ENCODE results near the gene SYN1. TPM values are rescaled to one million over a fixed set of nuclear protein-coding genes. Genes with fewer than 3 reads are reported as not detected.

Gene SYN1
- total RNA-seq, 1 donor from 2014 or later: 3.7 TPM

GRCh38 chrX:47597222-47597621, 22.4 kb downstream of the SYN1 start:
- Mint-ChIP-seq H3K36me3 (ENCODE audit: low read depth) (peaks cover 9% of the 10 kb centered on the region), H3K27me3 (ENCODE audit: low read depth) (no peaks in the 10 kb centered on the region), H3K27ac (ENCODE audit: unreplicated experiment) (no peak overlapping the region), H3K4me3 (ENCODE audit: unreplicated experiment) (no peak overlapping the region), H3K4me1 (ENCODE audit: low read depth) (peaks cover 16% of the 10 kb centered on the region), H3K9me3 (ENCODE audit: low read depth) (peaks cover 32% of the 10 kb centered on the region)
- no peak for DNase-seq (ENCODE audit: low spot score)
- TF ChIP-seq, protein P1, sequence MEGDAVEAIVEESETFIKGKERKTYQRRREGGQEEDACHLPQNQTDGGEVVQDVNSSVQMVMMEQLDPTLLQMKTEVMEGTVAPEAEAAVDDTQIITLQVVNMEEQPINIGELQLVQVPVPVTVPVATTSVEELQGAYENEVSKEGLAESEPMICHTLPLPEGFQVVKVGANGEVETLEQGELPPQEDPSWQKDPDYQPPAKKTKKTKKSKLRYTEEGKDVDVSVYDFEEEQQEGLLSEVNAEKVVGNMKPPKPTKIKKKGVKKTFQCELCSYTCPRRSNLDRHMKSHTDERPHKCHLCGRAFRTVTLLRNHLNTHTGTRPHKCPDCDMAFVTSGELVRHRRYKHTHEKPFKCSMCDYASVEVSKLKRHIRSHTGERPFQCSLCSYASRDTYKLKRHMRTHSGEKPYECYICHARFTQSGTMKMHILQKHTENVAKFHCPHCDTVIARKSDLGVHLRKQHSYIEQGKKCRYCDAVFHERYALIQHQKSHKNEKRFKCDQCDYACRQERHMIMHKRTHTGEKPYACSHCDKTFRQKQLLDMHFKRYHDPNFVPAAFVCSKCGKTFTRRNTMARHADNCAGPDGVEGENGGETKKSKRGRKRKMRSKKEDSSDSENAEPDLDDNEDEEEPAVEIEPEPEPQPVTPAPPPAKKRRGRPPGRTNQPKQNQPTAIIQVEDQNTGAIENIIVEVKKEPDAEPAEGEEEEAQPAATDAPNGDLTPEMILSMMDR (IDR thresholded peaks at IDR 0.05): no peak

DNA sequence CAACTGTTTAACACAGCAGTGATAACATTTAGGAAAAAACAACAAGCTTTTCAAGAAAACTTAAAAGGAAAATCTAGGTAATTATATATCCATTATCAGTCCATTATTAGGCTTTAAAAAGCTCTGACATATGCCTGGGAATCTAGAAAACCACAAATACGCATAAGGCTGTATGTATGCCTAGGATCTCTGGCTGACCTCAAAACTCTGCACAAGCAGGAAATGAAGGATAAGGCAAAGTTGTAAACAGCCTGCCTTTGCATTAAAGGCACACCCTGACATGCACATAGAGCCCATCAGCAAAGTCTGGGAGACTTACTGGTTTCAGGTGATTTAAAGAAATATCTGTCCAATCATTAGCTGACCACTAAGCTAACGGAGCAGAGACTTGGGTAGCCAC, 23.4 kb downstream of the SYN1 start:
- no peak overlapping the region for H3K4me3 Mint-ChIP-seq (ENCODE audit: unreplicated experiment)
- TF ChIP-seq, protein P1 (IDR thresholded peaks at IDR 0.05): no peak
- peaks cover 16% of the 10 kb centered on the region for H3K4me1 Mint-ChIP-seq (ENCODE audit: low read depth)
- H3K36me3 Mint-ChIP-seq (ENCODE audit: low read depth): peaks cover 9% of the 10 kb centered on the region
- H3K9me3 Mint-ChIP-seq (ENCODE audit: low read depth): peaks cover 32% of the 10 kb centered on the region
- H3K27me3 Mint-ChIP-seq (ENCODE audit: low read depth): no peaks in the 10 kb centered on the region
- H3K27ac Mint-ChIP-seq (ENCODE audit: unreplicated experiment): peak overlapping the region; percentile 84
- no peak for DNase-seq (ENCODE audit: low spot score)

DNA sequence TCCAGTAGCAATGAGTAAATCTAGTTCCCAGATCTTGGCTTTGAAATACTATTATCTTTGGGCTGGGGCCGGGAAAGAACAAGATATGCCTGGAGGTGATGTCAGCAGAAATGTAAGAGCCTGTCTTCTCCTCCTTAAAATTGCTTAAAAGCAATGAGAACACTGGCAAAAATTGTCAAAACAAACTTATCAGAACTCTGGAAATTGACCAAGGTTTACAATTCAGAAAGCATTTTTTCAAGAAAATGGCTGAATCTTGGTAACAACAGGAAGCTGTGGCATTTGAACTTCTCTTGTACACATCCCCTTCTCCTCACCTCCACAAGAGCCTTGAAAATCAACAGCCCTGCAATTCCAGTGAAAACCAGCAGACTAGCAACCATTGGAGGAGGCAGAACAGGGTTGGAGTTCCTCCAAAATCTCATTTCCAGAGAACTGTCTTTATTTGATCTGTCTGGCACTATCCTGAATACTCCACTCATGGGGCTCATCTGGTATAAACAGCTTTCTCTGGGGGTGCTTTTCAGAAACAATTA, 23.9 kb downstream of the SYN1 start:
- H3K36me3 Mint-ChIP-seq (ENCODE audit: low read depth): peaks cover 7% of the 10 kb centered on the region
- DNase-seq (ENCODE audit: low spot score): no peak
- H3K9me3 Mint-ChIP-seq (ENCODE audit: low read depth): peaks cover 27% of the 10 kb centered on the region
- TF ChIP-seq, protein P1 (IDR thresholded peaks at IDR 0.05): no peak
- no peaks in the 10 kb centered on the region for H3K27me3 Mint-ChIP-seq (ENCODE audit: low read depth)
- H3K4me3 Mint-ChIP-seq (ENCODE audit: unreplicated experiment): no peak overlapping the region
- peak overlapping the region; percentile 84 for H3K27ac Mint-ChIP-seq (ENCODE audit: unreplicated experiment)
- peaks cover 16% of the 10 kb centered on the region for H3K4me1 Mint-ChIP-seq (ENCODE audit: low read depth)

DNA sequence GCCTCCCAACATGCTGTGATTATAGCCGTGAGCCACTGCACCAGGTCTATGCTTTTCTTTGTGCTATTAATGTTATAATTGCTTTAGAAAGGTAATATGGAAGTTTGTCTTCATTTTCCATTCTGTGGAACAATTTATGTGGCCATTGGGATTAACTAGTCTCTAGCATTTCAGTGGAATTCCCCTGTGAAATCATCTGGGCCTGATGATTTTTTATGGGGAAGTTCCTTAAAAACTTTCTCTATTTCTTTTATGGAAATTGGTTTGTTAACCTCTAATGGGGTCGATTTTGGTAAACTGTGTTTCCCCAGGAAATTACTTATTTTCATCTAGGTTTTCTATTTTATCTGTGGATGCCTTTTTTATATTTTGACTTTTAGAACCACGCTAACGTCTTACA, 26.1 kb downstream of the SYN1 start:
- Mint-ChIP-seq H3K27me3 (ENCODE audit: low read depth) (no peaks in the 10 kb centered on the region), H3K4me3 (ENCODE audit: unreplicated experiment) (no peak overlapping the region), H3K27ac (ENCODE audit: unreplicated experiment) (no peak overlapping the region), H3K4me1 (ENCODE audit: low read depth) (peaks cover 16% of the 10 kb centered on the region), H3K36me3 (ENCODE audit: low read depth) (peaks cover 3% of the 10 kb centered on the region), H3K9me3 (ENCODE audit: low read depth) (peaks cover 19% of the 10 kb centered on the region)
- TF ChIP-seq, protein P1 (IDR thresholded peaks at IDR 0.05): no peak
- no peak for DNase-seq (ENCODE audit: low spot score)

DNA sequence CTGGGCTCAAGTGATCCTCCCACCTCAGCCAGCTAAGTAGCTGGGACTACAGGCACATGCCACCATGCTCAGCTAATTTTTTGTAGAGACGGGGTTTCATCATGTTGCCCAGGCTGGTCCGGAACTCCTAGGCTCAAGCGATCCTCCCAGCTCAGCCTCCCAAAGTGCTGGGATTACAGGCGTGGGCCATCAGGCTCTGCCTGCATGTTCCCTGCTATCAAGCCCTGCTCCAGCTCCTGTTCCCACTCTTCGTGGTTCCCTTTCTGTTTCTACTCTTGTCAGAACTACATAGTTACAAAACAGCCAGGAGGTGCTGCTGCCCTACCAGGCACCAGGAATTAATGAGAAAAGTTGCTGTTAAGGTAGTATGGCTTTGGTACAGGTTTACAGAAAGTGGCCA, 28.7 kb downstream of the SYN1 start:
- no peak for DNase-seq (ENCODE audit: low spot score)
- peaks cover 11% of the 10 kb centered on the region for H3K4me1 Mint-ChIP-seq (ENCODE audit: low read depth)
- H3K4me3 Mint-ChIP-seq (ENCODE audit: unreplicated experiment): no peak overlapping the region
- no peaks in the 10 kb centered on the region for H3K36me3 Mint-ChIP-seq (ENCODE audit: low read depth)
- no peaks in the 10 kb centered on the region for H3K27me3 Mint-ChIP-seq (ENCODE audit: low read depth)
- TF ChIP-seq, protein P1 (IDR thresholded peaks at IDR 0.05): no peak
- H3K9me3 Mint-ChIP-seq (ENCODE audit: low read depth): peaks cover 4% of the 10 kb centered on the region
- no peak overlapping the region for H3K27ac Mint-ChIP-seq (ENCODE audit: unreplicated experiment)
